ENCODE data around the gene IQCH.
"Not testable (repeated sequence)": the region's sequence is repeated elsewhere in the genome, so short reads cannot be mapped to it uniquely, and the experiment has no call there.

The IQCH gene

GRCh38 chr15:67249830-67250229, 4.8 kb upstream of the IQCH start:
- Histone ChIP-seq H3K9ac (ENCODE audit: low read length) (no peak overlapping the region), H3K9me3 (ENCODE audit: low read length) (no peaks in the 10 kb centered on the region), H3K36me3 (ENCODE audit: insufficient read depth, low read length) (no peaks in the 10 kb centered on the region), H3K4me3 (ENCODE audit: low read depth in 1 of 2, low read length in 2 of 2) (no peak overlapping the region), H3K27me3 (ENCODE audit: control insufficient read depth in 1 of 2, insufficient read depth in 2 of 2, low read length in 2 of 2) (no peaks in the 10 kb centered on the region), H3K4me1 (ENCODE audit: insufficient read depth, low read length) (peaks cover 17% of the 10 kb centered on the region), H3K27ac (ENCODE audit: low read depth, low read length) (no peak overlapping the region)

- H3K4me1 ChIP-seq (ENCODE audit: insufficient read depth, low read length), result peaks cover 22% of the 10 kb centered on the region
- H3K9ac ChIP-seq (ENCODE audit: low read length), result no peak overlapping the region
- H3K27me3 ChIP-seq (ENCODE audit: control insufficient read depth in 1 of 2, insufficient read depth in 2 of 2, low read length in 2 of 2), result no peaks in the 10 kb centered on the region
- H3K4me3 ChIP-seq (ENCODE audit: low read depth in 1 of 2, low read length in 2 of 2), result no peak overlapping the region
- H3K27ac ChIP-seq (ENCODE audit: low read depth, low read length), result no peak overlapping the region
- no peaks in the 10 kb centered on the region for H3K9me3 ChIP-seq (ENCODE audit: low read length)
- no peaks in the 10 kb centered on the region for H3K36me3 ChIP-seq (ENCODE audit: insufficient read depth, low read length)
Measured at GRCh38 chr15:67251318-67251717, 3.3 kb upstream of the IQCH start.

- Histone ChIP-seq H3K9ac (ENCODE audit: low read length) (no peak overlapping the region), H3K9me3 (ENCODE audit: low read length) (no peaks in the 10 kb centered on the region), H3K4me1 (ENCODE audit: insufficient read depth, low read length) (peaks cover 22% of the 10 kb centered on the region), H3K27ac (ENCODE audit: low read depth, low read length) (no peak overlapping the region), H3K4me3 (ENCODE audit: low read depth in 1 of 2, low read length in 2 of 2) (peak overlapping the region in 1 of 2 donors; percentile 92), H3K27me3 (ENCODE audit: control insufficient read depth in 1 of 2, insufficient read depth in 2 of 2, low read length in 2 of 2) (no peaks in the 10 kb centered on the region), H3K36me3 (ENCODE audit: insufficient read depth, low read length) (no peaks in the 10 kb centered on the region)
Measured at GRCh38 chr15:67253101-67253500, 1.5 kb upstream of the IQCH start.

- Histone ChIP-seq H3K4me1 (ENCODE audit: insufficient read depth, low read length) (peaks cover 22% of the 10 kb centered on the region), H3K9ac (ENCODE audit: low read length) (peak overlapping the region; percentile 91), H3K36me3 (ENCODE audit: insufficient read depth, low read length) (no peaks in the 10 kb centered on the region), H3K4me3 (ENCODE audit: low read depth in 1 of 2, low read length in 2 of 2) (peak overlapping the region; percentile 43 to 92), H3K9me3 (ENCODE audit: low read length) (no peaks in the 10 kb centered on the region), H3K27ac (ENCODE audit: low read depth, low read length) (peak overlapping the region; percentile 55), H3K27me3 (ENCODE audit: control insufficient read depth in 1 of 2, insufficient read depth in 2 of 2, low read length in 2 of 2) (no peaks in the 10 kb centered on the region)
Measured at GRCh38 chr15:67253549-67254237, 893 bp upstream of the IQCH start.

- no peaks in the 10 kb centered on the region for H3K36me3 ChIP-seq (ENCODE audit: insufficient read depth, low read length)
- H3K4me1 ChIP-seq (ENCODE audit: insufficient read depth, low read length), result peaks cover 22% of the 10 kb centered on the region
- H3K27me3 ChIP-seq (ENCODE audit: control insufficient read depth in 1 of 2, insufficient read depth in 2 of 2, low read length in 2 of 2), result no peaks in the 10 kb centered on the region
- H3K9ac ChIP-seq (ENCODE audit: low read length), result no peak overlapping the region
- H3K4me3 ChIP-seq (ENCODE audit: low read depth in 1 of 2, low read length in 2 of 2), result no peak overlapping the region
- no peaks in the 10 kb centered on the region for H3K9me3 ChIP-seq (ENCODE audit: low read length)
- H3K27ac ChIP-seq (ENCODE audit: low read depth, low read length), result no peak overlapping the region
Measured at GRCh38 chr15:67256051-67256450, 1.5 kb downstream of the IQCH start.

- H3K36me3 ChIP-seq (ENCODE audit: insufficient read depth, low read length); H3K9me3 ChIP-seq (ENCODE audit: low read length); H3K27me3 ChIP-seq (ENCODE audit: control insufficient read depth in 1 of 2, insufficient read depth in 2 of 2, low read length in 2 of 2); H3K9ac ChIP-seq (ENCODE audit: low read length); H3K27ac ChIP-seq (ENCODE audit: low read depth, low read length); H3K4me3 ChIP-seq (ENCODE audit: low read depth in 1 of 2, low read length in 2 of 2): not testable (repeated sequence)
- peaks cover 11% of the 10 kb centered on the region for H3K4me1 ChIP-seq (ENCODE audit: insufficient read depth, low read length)
Measured at GRCh38 chr15:67258412-67258811, 3.8 kb downstream of the IQCH start.

- Histone ChIP-seq H3K9ac (ENCODE audit: low read length) (no peak overlapping the region), H3K36me3 (ENCODE audit: insufficient read depth, low read length) (no peaks in the 10 kb centered on the region), H3K4me1 (ENCODE audit: insufficient read depth, low read length) (peaks cover 5% of the 10 kb centered on the region), H3K27me3 (ENCODE audit: control insufficient read depth in 1 of 2, insufficient read depth in 2 of 2, low read length in 2 of 2) (no peaks in the 10 kb centered on the region), H3K9me3 (ENCODE audit: low read length) (no peaks in the 10 kb centered on the region), H3K4me3 (ENCODE audit: low read depth in 1 of 2, low read length in 2 of 2) (no peak overlapping the region), H3K27ac (ENCODE audit: low read depth, low read length) (no peak overlapping the region)
Measured at GRCh38 chr15:67259379-67259778, 4.8 kb downstream of the IQCH start.

GRCh38 chr15:67259806-67260205, 5.2 kb downstream of the IQCH start:
- H3K36me3 ChIP-seq (ENCODE audit: insufficient read depth, low read length), result no peaks in the 10 kb centered on the region
- H3K9me3 ChIP-seq (ENCODE audit: low read length), result no peaks in the 10 kb centered on the region
- H3K4me1 ChIP-seq (ENCODE audit: insufficient read depth, low read length), result peaks cover 5% of the 10 kb centered on the region
- H3K4me3 ChIP-seq (ENCODE audit: low read depth in 1 of 2, low read length in 2 of 2), result no peak overlapping the region
- no peaks in the 10 kb centered on the region for H3K27me3 ChIP-seq (ENCODE audit: control insufficient read depth in 1 of 2, insufficient read depth in 2 of 2, low read length in 2 of 2)
- no peak overlapping the region for H3K27ac ChIP-seq (ENCODE audit: low read depth, low read length)
- no peak overlapping the region for H3K9ac ChIP-seq (ENCODE audit: low read length)

GRCh38 chr15:67266870-67267269, 12.3 kb downstream of the IQCH start:
- no peaks in the 10 kb centered on the region for H3K4me1 ChIP-seq (ENCODE audit: insufficient read depth, low read length)
- no peaks in the 10 kb centered on the region for H3K9me3 ChIP-seq (ENCODE audit: low read length)
- H3K4me3 ChIP-seq (ENCODE audit: low read depth in 1 of 2, low read length in 2 of 2), result no peak overlapping the region
- H3K27me3 ChIP-seq (ENCODE audit: control insufficient read depth in 1 of 2, insufficient read depth in 2 of 2, low read length in 2 of 2), result no peaks in the 10 kb centered on the region
- no peak overlapping the region for H3K27ac ChIP-seq (ENCODE audit: low read depth, low read length)
- no peak overlapping the region for H3K9ac ChIP-seq (ENCODE audit: low read length)
- H3K36me3 ChIP-seq (ENCODE audit: insufficient read depth, low read length), result no peaks in the 10 kb centered on the region

GRCh38 chr15:67267440-67267839, 12.9 kb downstream of the IQCH start:
- H3K27ac ChIP-seq (ENCODE audit: low read depth, low read length), result no peak overlapping the region
- H3K9me3 ChIP-seq (ENCODE audit: low read length), result no peaks in the 10 kb centered on the region
- H3K9ac ChIP-seq (ENCODE audit: low read length), result no peak overlapping the region
- H3K36me3 ChIP-seq (ENCODE audit: insufficient read depth, low read length), result no peaks in the 10 kb centered on the region
- no peaks in the 10 kb centered on the region for H3K4me1 ChIP-seq (ENCODE audit: insufficient read depth, low read length)
- H3K4me3 ChIP-seq (ENCODE audit: low read depth in 1 of 2, low read length in 2 of 2), result no peak overlapping the region
- H3K27me3 ChIP-seq (ENCODE audit: control insufficient read depth in 1 of 2, insufficient read depth in 2 of 2, low read length in 2 of 2), result no peaks in the 10 kb centered on the region

GRCh38 chr15:67267951-67268941, 13.7 kb downstream of the IQCH start:
- Histone ChIP-seq H3K27me3 (ENCODE audit: control insufficient read depth in 1 of 2, insufficient read depth in 2 of 2, low read length in 2 of 2) (no peaks in the 10 kb centered on the region), H3K4me3 (ENCODE audit: low read depth in 1 of 2, low read length in 2 of 2) (no peak overlapping the region), H3K9ac (ENCODE audit: low read length) (no peak overlapping the region), H3K9me3 (ENCODE audit: low read length) (no peaks in the 10 kb centered on the region), H3K27ac (ENCODE audit: low read depth, low read length) (no peak overlapping the region), H3K36me3 (ENCODE audit: insufficient read depth, low read length) (no peaks in the 10 kb centered on the region), H3K4me1 (ENCODE audit: insufficient read depth, low read length) (no peaks in the 10 kb centered on the region)

Measured in muscle layer of colon (tissue), 2 donors.